Activated naive CD4-positive, alpha-beta T cell treated with anti-CD3 and anti-CD28 coated beads, Interleukin-2, amount 50 U/mL, for 24 hours (primary cell): Measurements from ENCODE around the gene FOSL1.
A peak's percentile ranks its signal among the peaks of the same experiment; 100 is the strongest.

ENCODE experiments used
- H3K27ac Mint-ChIP-seq: one replicate; pipeline ENCODE4 v1.8.0; 2021; ENCODE audit warnings: mild to moderate bottlenecking, mixed read lengths
- H3K27me3 Mint-ChIP-seq: one replicate; pipeline ENCODE4 v1.8.0; 2021; ENCODE audit warnings: mixed read lengths
- H3K36me3 Mint-ChIP-seq: one replicate; pipeline ENCODE4 v1.8.0; 2021; ENCODE audit warnings: mixed read lengths
- H3K4me1 Mint-ChIP-seq: one replicate; pipeline ENCODE4 v1.8.0; 2021; ENCODE audit warnings: mixed read lengths
- H3K4me3 Mint-ChIP-seq: one replicate; pipeline ENCODE4 v1.8.0; 2021; ENCODE audit warnings: mild to moderate bottlenecking, mixed read lengths
- H3K9me3 Mint-ChIP-seq: one replicate; pipeline ENCODE4 v1.8.0; 2021; ENCODE audit warnings: mixed read lengths

FOSL1 gene

DNA sequence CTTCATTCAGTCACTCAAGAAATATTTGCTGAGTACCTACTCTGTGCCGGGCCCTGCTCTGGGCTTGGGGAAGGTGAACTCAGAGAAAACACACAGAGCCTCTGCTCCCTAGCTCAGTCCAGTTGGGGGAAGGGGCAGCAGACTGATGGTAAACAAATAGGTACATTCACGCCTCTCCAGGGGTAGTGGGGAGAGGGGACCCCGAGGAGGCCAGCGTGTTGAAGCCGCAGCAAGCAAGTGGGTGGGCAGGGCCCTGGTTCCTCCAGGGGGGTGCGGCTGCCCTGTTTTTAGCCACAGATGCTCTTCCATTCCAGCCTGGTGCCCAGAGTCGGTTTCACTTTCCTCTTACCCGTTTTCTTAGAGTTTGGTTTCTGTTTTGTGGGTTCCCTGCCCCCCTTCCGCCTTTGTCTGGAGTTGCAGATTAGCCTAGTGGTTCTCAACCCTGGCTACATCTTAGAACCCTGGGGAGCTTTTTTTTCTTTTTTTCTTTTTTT is 27.8 kb upstream of the FOSL1 start:
- H3K4me1 Mint-ChIP-seq: peaks cover 40% of the 10 kb centered on the region
- H3K36me3 Mint-ChIP-seq: peaks cover 2% of the 10 kb centered on the region
- no peaks in the 10 kb centered on the region for H3K27me3 Mint-ChIP-seq
- H3K9me3 Mint-ChIP-seq: no peaks in the 10 kb centered on the region
- H3K27ac Mint-ChIP-seq: peak overlapping the region; percentile 93
- peak overlapping the region; percentile 76 for H3K4me3 Mint-ChIP-seq

GRCh38 chr11:65925397-65925796 is 25.2 kb upstream of the FOSL1 start:
- peaks cover 6% of the 10 kb centered on the region for H3K36me3 Mint-ChIP-seq
- H3K27ac Mint-ChIP-seq: no peak overlapping the region
- H3K4me1 Mint-ChIP-seq: peaks cover 45% of the 10 kb centered on the region
- H3K4me3 Mint-ChIP-seq: no peak overlapping the region
- H3K27me3 Mint-ChIP-seq: no peaks in the 10 kb centered on the region
- H3K9me3 Mint-ChIP-seq: no peaks in the 10 kb centered on the region

GRCh38 chr11:65922565-65922964 is 22.4 kb upstream of the FOSL1 start:
- Mint-ChIP-seq H3K9me3 (no peaks in the 10 kb centered on the region), H3K4me3 (peak overlapping the region; percentile 15), H3K27ac (peak overlapping the region; percentile 63), H3K4me1 (peaks cover 36% of the 10 kb centered on the region), H3K36me3 (peaks cover 6% of the 10 kb centered on the region), H3K27me3 (no peaks in the 10 kb centered on the region)

DNA sequence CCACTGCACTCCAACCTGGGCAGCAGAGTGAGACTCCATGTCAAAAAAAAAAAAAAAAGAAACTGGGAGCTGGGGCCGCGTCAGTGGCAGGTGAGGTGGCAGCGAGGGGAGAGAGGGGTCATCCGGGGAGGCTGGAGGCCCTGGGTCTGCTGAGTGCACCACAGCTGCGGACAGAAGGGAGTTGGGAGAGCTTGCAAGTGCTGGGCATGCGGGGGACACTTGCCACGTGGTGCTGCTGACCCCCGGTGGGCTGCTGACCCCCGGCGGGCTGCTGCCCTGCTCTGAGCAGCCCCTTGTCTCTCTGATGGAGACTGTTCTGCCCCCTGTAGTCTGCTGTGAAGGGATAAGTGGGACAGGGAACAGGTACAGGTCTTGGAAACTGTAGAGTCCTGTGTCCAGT is 21.7 kb upstream of the FOSL1 start:
- H3K27ac Mint-ChIP-seq: no peak overlapping the region
- no peak overlapping the region for H3K4me3 Mint-ChIP-seq
- no peaks in the 10 kb centered on the region for H3K27me3 Mint-ChIP-seq

DNA sequence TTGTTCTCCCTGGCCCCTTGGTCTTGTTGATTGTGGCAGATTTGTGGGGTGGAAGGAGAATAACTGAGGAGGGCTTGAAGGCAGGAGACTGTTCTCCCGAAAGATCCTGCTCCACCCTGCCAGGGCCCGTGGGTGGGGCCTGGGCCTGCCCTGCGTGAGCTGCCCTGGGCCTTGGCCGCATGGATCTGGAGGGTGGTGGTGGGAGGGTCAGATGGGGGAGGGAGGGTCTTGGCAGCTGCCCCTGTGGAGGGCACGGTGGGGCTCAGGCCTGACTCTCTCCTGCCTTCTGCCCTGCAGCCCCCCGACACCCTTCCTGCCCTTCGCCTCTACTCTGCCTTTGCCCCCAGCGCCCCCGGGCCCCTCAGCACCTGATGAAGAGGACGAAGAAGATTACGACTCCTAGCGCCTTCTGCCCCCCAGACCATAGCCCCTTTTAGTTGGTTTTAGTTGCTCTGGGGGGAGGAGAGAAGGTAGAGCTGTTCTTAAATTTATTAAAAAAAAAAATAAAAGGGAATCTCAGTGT is 20.9 kb upstream of the FOSL1 start:
- H3K27ac Mint-ChIP-seq: no peak overlapping the region
- H3K9me3 Mint-ChIP-seq: no peaks in the 10 kb centered on the region
- H3K4me1 Mint-ChIP-seq: peaks cover 41% of the 10 kb centered on the region
- H3K36me3 Mint-ChIP-seq: peaks cover 6% of the 10 kb centered on the region
- no peaks in the 10 kb centered on the region for H3K27me3 Mint-ChIP-seq
- H3K4me3 Mint-ChIP-seq: peak overlapping the region; percentile 91

More for the DNA sequence above, 21.7 kb upstream of the FOSL1 start:
- peaks cover 6% of the 10 kb centered on the region for H3K36me3 Mint-ChIP-seq
- H3K9me3 Mint-ChIP-seq: no peaks in the 10 kb centered on the region
- peaks cover 34% of the 10 kb centered on the region for H3K4me1 Mint-ChIP-seq

- Mint-ChIP-seq H3K27me3 (no peaks in the 10 kb centered on the region), H3K27ac (peak overlapping the region; percentile 80), H3K4me3 (peak overlapping the region; percentile 91), H3K4me1 (peaks cover 46% of the 10 kb centered on the region), H3K9me3 (no peaks in the 10 kb centered on the region), H3K36me3 (peaks cover 6% of the 10 kb centered on the region)
Measured at GRCh38 chr11:65920372-65920802, 20.2 kb upstream of the FOSL1 start.

DNA sequence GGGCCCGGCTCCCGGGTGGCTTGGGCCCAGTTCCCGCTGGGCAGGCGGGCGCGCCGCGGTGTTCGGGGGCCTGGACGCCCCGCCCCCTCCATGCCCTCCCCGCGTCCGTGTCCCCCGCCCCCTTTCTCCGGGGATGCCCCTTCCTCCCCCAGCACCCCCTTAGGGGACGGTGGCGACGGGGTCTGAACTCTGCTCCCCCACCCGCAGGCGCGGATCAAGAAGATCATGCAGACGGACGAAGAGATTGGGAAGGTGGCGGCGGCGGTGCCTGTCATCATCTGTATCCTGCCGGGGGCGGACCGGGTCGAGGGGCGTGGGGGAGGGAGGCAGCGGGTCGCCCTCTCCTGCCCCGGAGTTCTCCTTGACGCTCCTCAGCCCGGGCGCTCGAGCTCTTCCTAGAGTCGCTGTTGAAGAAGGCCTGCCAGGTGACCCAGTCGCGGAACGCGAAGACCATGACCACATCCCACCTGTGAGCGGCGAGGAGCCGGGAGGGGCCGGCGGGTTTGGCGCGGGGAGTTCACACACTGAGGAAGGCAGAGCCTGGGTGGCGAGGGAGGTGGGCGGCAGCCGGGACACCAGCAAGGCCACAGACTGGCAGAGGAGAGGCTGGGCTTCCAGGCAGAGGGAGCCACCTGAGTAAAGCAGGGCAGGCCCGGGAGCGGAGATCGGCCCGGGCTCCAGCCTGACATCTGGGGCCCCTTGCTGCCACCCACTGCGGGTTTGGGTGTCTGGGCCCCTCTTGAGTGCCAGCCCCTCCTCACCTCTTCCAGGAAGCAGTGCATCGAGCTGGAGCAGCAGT is 19.6 kb upstream of the FOSL1 start:
- H3K4me1 Mint-ChIP-seq: peaks cover 52% of the 10 kb centered on the region
- peak overlapping the region; percentile 90 for H3K27ac Mint-ChIP-seq
- H3K36me3 Mint-ChIP-seq: peaks cover 6% of the 10 kb centered on the region
- H3K4me3 Mint-ChIP-seq: peak overlapping the region; percentile 91
- no peaks in the 10 kb centered on the region for H3K27me3 Mint-ChIP-seq
- no peaks in the 10 kb centered on the region for H3K9me3 Mint-ChIP-seq

GRCh38 chr11:65919141-65919572 is 19.0 kb upstream of the FOSL1 start, which contains the start of gene DRAP1:
Gene DRAP1, plus strand, starts transcription at chr11:65919426. Its CDS starts 76 bp downstream, at chr11:65919502.
- peak within 1 kb of the TSS; percentile 91 for H3K4me3 Mint-ChIP-seq
- peaks cover 57% of the 10 kb centered on the region for H3K4me1 Mint-ChIP-seq
- H3K27me3 Mint-ChIP-seq: no peaks in the 10 kb centered on the region
- peak within 1 kb of the TSS; percentile 90 for H3K27ac Mint-ChIP-seq
- H3K36me3 Mint-ChIP-seq: peaks cover 6% of the 10 kb centered on the region
- no peaks in the 10 kb centered on the region for H3K9me3 Mint-ChIP-seq

DNA sequence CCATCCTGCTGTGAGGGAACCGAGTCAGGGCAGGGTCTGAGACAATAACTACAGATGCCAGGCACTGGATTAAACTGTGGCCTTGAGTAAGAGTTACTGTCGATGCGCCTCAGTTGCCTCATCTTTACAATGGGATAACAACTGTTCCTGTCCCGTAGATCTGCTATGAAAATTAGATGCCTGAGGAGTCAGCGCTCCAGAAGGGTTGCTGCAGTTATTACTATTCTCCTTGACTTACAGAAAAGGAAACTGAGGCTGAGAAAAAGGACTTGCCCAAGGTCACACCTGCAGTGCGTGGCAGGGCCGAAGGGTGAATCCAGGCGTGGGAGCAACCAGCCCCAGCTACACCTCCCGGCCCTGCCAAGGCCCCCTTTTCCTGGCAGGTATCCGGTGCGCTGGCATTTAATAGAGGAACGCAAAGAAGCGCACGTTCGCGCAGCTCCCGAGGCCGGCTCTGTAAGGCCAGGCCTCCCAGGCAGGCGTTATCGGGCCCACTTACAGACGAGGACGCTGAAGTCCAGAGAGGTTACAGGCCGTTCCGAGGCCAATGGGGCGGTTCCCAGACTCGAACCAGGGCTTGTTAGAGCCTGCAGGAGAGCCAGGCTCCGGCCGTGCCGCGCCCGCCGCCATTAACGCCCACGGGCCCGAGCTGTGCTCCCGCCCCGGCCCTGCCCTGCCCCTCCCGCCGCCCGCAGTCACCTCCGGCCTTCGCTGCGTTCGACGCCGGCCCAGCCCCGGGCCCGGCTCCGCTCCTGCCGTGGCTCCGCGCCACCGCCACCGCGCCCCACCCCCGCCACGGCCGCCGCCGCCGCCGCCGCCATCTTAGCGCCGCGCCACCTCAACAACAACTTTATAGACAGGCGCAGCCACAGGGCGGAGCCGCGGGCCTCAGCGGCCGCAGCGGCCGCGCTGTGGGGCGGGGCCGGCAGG is 18.3 kb upstream of the FOSL1 start, which contains the start of gene C11orf68:
C11orf68 (minus strand) TSS at position 852 of the 930 bp plus-strand sequence; CDS start at position 821, 31 bp downstream.
- H3K27ac Mint-ChIP-seq: peak within 1 kb of the TSS; percentile 90
- peaks cover 55% of the 10 kb centered on the region for H3K4me1 Mint-ChIP-seq
- no peaks in the 10 kb centered on the region for H3K27me3 Mint-ChIP-seq
- H3K4me3 Mint-ChIP-seq: peak within 1 kb of the TSS; percentile 91
- no peaks in the 10 kb centered on the region for H3K9me3 Mint-ChIP-seq
- peaks cover 6% of the 10 kb centered on the region for H3K36me3 Mint-ChIP-seq

- H3K27ac Mint-ChIP-seq: no peak overlapping the region
Measured at GRCh38 chr11:65917434-65918210, 17.4 kb upstream of the FOSL1 start.

DNA sequence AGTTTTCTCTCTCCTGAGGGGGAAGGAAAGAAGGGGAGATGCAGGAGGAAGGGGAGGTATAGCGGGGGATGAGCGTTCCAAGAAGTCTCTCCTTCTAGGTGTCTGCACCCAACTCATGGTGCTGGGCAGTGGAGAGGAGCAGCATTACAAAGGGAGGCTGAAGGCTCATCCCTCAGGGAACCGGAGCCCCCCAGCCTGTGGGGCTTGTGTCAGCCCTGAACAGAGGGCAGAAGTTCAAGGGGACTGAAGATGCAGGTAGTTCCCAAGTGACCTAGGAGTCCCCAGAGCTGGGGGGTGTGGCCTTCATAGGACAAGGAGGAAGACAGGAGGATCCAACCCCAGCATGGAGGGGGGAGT is 16.9 kb upstream of the FOSL1 start:
- H3K27ac Mint-ChIP-seq: peak overlapping the region; percentile 66
- H3K9me3 Mint-ChIP-seq: no peaks in the 10 kb centered on the region
- peaks cover 43% of the 10 kb centered on the region for H3K4me1 Mint-ChIP-seq

More at GRCh38 chr11:65917434-65918210, 17.4 kb upstream of the FOSL1 start:
- H3K4me3 Mint-ChIP-seq: peak overlapping the region; percentile 86
- no peaks in the 10 kb centered on the region for H3K9me3 Mint-ChIP-seq
- peaks cover 2% of the 10 kb centered on the region for H3K36me3 Mint-ChIP-seq
- peaks cover 49% of the 10 kb centered on the region for H3K4me1 Mint-ChIP-seq
- no peaks in the 10 kb centered on the region for H3K27me3 Mint-ChIP-seq

DNA sequence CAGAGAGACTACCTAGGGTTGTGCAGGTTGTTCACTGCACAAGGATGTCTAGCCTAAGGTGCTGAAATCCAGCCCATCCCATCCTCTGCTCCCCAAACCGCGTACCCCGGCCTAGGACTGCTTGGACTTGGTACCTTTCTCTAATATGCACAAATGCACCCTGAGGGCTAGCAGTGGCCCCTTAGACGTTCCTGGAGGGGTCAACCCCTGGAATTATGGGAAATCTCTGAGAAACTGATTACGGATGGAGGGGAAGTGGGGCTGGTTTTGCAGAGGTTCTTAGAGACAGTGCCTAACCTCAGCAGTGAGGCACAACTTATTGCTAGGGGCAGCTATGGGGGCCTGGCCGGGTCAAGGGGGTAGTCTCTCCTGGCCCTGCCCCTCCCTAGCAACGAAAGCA is 16.2 kb upstream of the FOSL1 start:
- H3K4me1 Mint-ChIP-seq: peaks cover 42% of the 10 kb centered on the region
- H3K36me3 Mint-ChIP-seq: no peaks in the 10 kb centered on the region
- peak overlapping the region; percentile 66 for H3K27ac Mint-ChIP-seq

More for the DNA sequence above, 16.9 kb upstream of the FOSL1 start:
- Mint-ChIP-seq H3K4me3 (peak overlapping the region; percentile 86), H3K36me3 (peaks cover under 1% of the 10 kb centered on the region), H3K27me3 (no peaks in the 10 kb centered on the region)

GRCh38 chr11:65915821-65916251 is 15.6 kb upstream of the FOSL1 start:
- no peak overlapping the region for H3K27ac Mint-ChIP-seq

More for the DNA sequence above, 16.2 kb upstream of the FOSL1 start:
- Mint-ChIP-seq H3K27me3 (no peaks in the 10 kb centered on the region), H3K4me3 (peak overlapping the region; percentile 86), H3K9me3 (no peaks in the 10 kb centered on the region)

DNA sequence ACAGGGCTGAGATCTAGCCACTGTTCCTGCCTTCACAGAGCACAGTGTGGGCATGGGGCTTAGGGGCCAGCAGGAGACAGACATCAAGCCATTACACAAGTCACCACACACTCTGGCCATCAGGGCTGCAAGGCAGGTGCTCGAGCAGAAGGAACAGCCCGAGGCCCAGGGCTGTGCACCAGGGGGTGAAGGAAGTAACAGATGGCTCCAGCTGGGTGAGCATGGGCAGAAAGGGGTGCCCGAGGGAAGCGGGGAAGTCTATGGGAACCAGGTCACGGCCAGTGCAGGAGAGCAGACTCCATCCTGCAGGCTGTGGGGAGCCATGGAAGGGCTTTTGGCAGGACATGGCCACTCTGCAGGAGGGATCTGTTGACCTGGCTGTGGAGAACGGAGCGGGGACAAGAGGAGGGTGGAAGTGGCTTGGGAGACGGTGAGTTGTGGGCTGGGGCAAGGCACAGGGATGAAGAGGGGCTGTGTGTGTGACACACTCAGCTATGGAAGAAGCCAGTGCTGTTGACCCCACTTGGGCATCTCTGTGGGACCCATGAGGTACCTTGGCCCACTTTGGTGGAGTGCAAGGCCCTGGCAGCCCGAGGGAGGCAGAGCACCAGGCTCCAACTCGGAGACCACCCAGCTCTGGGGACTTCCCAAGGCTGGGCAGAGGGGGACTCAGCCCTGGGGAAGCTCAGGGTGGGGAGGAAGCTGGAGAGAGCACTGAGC is 15.1 kb upstream of the FOSL1 start:
- no peaks in the 10 kb centered on the region for H3K9me3 Mint-ChIP-seq
- H3K36me3 Mint-ChIP-seq: no peaks in the 10 kb centered on the region
- H3K4me3 Mint-ChIP-seq: peak overlapping the region; percentile 6
- H3K4me1 Mint-ChIP-seq: peaks cover 36% of the 10 kb centered on the region
- no peak overlapping the region for H3K27ac Mint-ChIP-seq
- no peaks in the 10 kb centered on the region for H3K27me3 Mint-ChIP-seq

More at GRCh38 chr11:65915821-65916251, 15.6 kb upstream of the FOSL1 start:
- Mint-ChIP-seq H3K9me3 (no peaks in the 10 kb centered on the region), H3K36me3 (no peaks in the 10 kb centered on the region), H3K4me3 (no peak overlapping the region), H3K4me1 (peaks cover 42% of the 10 kb centered on the region), H3K27me3 (no peaks in the 10 kb centered on the region)
